Umbilical cord (tissue), 2 donors: ENCODE results near the gene MYOZ1. TPM values are rescaled to one million over a fixed set of nuclear protein-coding genes. Genes with fewer than 3 reads are reported as not detected.
"Not testable (repeated sequence)": the region's sequence is repeated elsewhere in the genome, so short reads cannot be mapped to it uniquely, and the experiment has no call there.

ENCODE experiments used
- DNase-seq: peaks from one replicate; pipeline ENCODE4 v3.0.0-alpha.2; 2015; ENCODE audit warnings: low spot score
- total RNA-seq: library from RNA; depleted of rRNA; stranded (reverse); fragments of >200 nt; gene quantifications from one replicate; pipeline ENCODE4 v1.2.3, GENCODE V29; 2014; ENCODE audit warnings: low replicate concordance; ENCODE audit not compliant: insufficient read depth

Gene MYOZ1
- total RNA-seq, 1 donor from 2014 or later, result 1.4 TPM

DNA sequence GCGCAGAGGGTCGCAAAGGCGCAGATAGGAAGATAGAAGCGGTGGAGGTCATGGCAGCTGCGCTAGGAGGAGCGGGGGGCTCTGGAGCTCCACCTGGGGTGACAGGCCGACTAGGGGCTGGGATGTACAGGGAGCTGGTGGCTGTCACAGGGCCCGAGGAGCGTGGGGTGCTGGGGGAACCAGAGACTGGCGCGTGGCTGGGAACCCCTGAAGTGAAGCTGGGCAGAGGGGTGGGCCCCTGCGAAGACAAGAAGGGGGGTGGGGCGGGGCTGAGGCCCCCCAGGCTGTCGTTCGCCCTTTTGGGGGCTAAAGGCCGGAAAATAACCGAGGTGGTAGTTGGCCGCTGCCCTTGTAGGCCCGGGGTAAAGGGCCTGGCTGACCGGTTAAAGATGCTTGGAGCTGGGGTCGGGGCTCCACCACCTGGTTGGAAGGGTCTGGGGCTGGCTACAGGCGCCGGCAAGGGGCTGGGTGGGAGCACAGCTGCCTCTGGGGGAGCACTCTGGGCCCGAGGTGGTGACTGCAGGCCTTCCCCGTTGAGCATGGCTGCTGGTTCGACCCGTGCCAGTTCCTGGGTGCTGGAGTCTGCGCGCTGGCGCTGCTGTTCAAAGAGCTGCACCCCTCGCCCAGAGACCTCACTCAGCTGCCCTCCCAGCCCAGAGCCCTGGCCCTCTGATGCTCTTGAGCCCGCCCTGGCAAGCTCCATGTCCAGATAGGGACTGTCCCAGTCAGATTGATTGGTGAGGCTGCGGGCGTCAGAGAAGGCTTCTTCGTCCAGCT lies 6.8 kb upstream of the MYOZ1 start:
- DNase-seq, result no peak

DNA sequence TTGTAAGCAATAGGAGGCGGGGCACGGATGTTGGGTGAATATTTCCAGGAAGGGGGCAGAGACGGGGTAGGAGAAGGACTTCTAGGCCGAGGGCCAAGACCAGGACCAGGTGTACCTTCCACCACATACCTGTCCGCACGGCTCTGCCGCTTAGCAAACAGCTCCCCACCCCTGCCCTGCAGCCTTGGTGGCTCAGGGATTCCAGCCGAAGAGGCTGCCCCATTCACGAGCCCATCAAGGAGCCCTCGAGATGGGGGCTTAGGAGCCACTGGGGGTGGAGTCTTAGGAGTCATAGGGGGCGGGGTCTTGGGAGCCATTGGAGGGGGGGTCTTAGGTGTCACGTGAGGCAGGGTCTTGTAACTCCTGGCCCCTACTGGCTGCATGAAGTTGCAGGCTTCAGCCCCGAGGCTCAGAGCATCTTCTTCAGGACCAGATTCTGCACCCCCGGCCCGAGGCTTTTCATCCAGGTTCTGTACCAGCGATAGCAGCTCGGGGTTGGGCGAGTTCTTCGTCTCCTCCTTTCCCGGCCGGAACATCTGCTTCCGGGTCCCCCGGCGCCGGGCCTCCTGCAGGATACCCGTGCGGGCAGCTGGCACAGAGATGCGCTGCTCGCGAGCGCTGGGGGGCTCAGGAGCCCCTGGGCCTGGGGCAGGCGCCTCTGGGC lies 6.1 kb upstream of the MYOZ1 start:
- DNase-seq, result peak; percentile 74

DNA sequence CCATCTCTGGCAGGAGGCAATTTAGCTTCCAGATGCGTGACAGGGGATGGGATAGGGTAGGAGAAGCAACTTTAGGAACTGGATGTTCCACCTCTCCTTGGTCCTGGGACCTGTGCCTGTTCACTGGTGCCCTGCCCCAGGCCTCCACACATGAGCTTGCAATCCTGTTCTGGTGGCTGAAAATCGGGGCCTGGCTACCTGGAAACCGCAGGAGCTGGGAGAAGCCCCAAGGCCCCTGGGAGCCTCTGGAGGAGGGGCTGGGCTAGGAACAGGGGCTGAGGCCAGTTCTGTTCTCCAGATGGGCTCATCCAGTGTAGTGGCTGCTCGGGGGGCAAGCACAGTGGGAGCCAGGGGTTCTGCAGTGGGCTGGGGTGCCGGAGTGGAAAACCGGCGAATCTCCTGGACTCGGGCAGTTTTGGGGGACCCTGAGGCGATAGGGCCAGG lies 5.3 kb upstream of the MYOZ1 start:
- no peak for DNase-seq

DNA sequence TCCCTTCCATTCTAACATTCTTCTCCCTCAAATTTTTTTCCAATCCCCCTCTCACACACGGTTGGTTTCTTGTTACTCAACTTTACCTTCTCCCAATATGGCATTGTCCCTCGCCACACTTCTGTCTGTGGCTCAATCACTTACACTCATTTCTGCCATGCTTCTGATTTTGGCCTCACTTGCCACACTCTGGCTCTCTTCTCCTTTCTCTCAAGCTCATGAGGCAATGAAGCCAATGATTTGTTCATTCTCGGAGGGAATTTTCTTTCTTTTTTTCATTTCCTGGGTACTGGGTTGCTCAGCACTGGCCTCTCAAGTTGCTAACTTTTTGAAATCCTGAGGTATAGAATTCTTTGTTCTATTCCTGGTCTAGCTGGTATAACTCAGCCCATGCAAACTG lies 4.0 kb upstream of the MYOZ1 start:
- no peak for DNase-seq

DNA sequence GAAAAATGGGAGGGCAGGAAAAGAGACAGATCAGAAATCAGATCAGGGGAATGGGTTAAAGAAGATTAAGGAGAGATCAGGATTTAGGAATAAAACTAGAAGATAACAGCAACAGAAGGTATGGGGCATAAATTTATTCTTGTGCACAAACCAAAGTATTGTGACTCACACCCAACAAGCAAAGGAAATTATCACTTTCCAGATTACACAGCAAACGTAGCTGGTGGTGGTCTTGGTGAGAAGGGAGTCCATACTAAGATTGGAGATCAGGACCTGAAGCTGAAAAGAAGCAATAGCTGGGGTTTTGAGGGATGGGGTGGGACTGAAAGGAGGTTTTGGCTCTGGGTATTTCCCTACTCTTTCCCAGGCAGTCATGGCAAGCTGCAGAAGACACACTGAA lies 3.5 kb upstream of the MYOZ1 start:
- DNase-seq, result no peak

DNA sequence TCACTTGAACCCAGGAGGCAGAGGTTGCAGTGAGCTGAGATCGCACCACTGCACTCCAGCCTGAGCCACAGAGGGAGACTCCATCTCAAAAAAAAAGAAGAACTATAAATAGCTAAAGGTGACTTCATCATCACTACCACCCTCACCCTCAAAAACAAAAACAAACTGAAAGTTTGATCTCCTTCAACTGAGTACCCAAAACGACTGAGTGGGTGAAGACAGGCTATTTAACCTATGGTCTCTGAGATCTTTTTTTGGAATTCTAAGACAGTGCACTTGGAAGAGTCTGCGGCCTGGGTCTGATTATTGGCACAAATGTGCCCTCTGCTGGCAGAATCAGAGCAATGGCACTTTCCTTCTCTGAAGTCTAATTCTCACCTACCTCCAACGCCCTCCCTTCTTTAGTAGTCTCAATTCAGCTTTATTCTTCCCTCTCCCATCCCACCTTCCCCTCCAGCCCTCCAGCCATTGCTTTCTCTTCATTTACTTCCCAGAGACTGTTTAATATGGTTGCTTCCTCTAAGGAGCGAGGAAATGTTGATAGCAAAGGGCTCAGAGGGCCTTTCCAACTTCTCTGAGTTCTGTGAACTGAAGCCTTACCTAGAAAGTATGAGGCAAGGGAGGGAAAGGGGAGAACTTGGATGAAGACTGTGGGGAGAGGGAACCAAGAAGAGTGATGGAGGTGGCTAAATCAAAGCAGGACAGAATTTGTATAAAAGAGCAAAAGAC lies 2.9 kb upstream of the MYOZ1 start:
- DNase-seq, result peak; percentile 71

DNA sequence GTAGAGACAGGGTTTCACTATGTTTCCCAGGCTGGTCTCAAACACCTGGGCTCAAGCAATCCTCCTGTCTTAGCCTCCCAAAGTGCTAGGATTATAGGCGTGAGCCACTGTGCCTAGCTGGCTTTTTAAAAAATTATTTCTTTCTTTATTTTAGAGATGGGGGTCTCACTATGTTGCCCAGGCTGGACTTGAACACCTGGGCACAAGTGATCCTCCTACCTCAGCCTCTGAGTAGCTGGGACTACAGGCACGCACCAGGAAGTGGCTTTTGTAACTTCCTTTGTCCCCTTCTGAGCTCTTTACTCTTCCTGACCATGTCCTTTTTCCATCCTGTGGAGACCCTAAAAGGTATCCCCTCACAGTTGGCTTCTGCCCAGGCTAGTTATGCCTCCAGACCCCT lies 2.1 kb upstream of the MYOZ1 start:
- no peak for DNase-seq

DNA sequence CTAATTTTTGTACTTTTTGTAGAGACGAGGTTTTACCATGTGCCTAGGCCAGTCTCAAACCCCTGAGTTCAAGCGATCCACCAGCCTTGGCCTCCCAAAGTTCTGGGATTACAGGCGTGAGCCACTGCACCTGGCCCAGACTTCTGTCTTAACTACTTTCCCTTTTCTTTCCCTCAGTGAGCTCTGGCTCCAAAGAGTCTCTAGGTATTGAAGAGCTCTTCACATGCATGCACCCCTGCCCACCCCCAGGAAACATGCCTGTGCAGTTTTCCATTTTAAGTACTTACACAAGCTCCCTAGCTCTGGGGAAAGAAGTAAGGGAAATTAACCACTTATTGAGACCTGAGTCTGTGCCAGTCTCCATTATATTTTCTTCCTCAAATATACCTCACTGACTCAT lies 2.0 kb downstream of the MYOZ1 start:
- no peak for DNase-seq

DNA sequence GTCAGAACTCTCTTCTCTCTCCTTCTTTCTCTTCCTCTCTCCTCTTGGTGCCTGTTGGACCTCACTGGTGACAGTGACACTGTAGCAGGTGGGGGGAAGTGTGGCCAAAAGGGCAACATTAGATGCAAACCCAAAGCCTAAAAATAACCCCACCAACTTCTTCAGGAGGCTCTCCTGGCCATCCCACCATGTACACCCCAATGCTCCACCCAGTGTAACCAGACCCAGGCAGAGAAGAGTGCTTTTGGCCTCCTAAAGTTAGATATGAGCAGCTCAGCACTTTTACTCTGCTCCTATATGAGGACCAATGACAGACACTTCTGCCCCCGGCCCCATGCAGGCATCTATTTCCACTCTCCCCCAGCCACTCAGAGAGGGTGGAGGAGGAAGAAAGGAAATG lies 5.5 kb downstream of the MYOZ1 start:
- DNase-seq, result no peak

DNA sequence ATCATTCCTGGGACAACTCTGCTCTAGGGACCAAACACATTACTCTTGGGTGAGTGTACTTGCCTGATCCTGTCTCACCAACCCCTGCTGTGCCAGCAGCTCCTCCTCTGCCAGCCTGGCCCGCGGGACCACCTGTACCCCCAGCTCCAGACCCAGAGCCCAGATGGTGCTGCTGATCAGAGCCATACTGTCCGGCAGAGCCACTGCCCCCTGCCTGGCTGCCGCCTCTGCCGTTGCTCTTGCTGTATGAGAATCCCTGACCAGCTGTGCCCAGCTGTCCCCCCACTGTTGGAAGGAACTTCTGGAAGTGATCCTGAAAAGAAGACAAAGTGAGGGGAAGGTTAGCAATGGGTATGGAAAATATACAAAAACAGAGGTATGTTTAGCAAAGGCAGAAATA lies 6.9 kb downstream of the MYOZ1 start:
- no peak for DNase-seq

DNA sequence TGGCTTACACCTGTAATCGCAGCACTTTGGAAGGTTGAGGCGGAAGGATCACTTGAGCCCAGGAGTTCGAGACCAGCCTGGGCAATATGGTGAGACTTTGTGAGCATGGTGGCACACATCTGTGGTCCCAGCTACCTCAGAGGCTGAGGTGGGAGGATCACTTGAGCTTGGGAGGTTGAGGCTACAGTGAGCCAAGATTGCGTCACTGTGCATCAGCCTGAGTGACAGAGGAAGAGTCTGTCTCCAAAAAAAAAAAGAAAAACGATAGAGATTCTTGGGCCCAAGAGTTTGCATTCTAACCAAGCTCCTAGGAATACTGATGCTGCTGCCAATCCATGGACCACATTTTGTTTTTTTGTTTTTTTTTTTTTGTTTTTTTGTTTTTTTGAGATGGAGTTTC lies 12.1 kb downstream of the MYOZ1 start:
- no peak for DNase-seq

DNA sequence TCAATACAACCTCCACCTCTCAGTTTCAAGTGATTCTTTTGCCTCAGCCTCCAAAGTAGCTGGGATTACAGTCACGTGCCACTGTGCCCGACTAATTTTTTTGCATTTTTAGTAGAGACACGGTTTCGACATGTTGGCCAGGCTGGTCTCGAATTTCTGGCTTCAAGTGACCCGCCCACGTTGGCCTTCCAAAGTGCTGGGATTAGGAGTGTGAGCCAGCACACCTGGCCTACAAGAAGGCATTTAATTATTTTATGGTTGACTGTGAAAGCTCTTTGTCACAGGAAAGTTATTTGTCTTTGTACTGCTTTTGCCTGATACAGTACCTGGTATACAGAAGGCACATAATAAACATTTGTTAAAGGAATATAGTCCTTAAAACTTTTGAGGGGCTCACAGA lies 12.9 kb downstream of the MYOZ1 start:
- no peak for DNase-seq

DNA sequence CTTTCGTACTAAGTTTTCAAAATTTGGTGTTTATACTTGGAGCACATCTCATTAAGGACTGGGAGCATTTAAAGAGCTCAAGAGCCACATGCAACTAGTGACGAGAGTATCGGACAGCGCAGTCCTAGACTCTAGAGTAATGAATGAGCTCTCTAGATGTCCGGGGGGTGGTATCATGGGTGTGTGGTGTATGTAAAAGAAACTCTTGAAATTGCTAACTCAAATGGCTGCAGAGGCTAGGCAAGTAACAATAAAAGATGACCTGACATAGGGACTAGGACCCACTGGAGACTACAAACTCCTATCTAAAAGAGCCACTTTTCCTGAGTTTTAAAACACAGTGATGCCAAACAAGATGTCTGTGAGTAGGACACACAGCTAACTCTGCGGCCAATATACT lies 14.0 kb downstream of the MYOZ1 start:
- DNase-seq, result no peak

DNA sequence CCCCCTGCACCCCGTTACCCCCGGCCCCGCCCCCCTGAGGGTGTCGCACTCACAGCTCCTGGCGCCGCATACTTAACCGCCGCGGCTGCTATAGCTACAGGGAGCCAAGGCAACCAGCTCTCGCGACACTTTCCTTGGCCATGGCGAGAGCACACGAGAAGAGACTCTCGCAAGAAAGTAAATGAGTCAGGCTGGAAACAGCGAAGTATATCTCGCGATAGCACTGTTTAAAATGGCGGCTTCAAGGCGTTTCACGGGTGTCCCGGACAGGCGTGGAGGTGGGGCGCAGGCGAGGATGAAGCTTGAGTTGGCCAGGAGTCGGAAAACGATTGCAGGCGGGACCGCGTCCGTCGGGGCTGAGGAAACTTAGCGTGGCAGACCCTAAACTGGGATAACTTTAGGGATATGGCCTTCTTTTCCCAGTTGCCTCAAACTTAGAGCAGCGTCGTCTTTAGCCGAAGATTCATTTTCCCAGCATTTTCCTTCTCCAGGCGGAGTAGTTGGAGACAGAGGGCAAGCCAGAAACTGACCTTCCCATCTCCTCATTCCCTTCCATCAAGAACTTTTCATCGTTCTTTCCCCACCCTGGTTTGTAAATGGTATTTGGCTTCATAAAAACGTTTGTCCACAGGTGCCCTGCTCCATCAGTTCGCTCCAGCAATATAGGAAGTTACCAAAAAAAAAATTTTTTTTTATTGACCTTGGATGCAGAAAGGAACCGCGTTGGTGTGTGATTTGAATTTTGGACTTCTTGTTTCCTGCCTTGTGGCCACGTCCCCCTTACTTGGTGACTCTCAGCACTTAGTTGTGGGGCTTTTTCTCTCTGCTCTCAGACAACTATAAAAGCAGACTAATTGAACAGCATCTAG lies 15.2 kb downstream of the MYOZ1 start:
- peak; percentile 99 for DNase-seq

DNA sequence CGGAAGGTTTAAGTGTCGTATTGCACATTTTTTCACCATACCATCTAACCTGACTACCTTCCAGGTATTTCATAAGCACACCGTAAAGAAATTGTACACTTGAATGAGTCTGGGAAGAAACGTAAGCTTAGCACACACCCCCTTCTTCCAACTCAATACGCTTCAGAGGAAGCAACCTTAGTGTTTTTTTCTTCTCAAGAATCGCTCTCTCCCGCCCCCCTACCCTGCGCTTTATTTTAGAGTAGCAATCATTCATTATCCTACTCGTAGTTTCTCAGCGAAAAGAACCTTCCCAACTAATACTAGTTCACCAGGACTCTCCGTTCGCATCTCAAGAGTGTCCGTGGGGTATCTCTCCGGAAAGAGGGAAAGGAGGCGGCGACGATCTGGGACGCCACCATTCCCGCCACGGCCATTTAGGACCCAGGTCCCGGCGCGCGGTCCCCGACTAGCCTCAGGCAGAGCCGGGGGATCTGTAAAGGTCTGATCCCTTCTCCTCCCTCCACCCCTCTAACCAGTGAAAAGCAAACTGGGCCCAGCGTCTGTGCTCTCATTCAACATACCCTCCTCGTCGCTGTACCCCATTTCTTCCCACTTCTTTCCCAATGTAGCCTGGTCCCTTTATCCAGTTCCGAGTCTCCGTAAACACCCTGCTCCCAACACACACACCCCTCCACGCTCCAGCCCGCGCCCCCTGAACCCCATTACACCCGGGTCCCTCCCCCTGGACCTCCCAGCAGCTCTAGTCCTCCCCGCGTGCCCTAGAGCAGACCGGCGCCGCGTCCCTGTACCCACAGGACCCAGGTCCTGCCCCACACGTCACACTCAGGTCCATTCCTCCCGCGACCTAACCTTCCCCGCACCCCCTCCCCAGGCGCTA lies 16.0 kb downstream of the MYOZ1 start:
- DNase-seq, result peak; percentile 45

DNA sequence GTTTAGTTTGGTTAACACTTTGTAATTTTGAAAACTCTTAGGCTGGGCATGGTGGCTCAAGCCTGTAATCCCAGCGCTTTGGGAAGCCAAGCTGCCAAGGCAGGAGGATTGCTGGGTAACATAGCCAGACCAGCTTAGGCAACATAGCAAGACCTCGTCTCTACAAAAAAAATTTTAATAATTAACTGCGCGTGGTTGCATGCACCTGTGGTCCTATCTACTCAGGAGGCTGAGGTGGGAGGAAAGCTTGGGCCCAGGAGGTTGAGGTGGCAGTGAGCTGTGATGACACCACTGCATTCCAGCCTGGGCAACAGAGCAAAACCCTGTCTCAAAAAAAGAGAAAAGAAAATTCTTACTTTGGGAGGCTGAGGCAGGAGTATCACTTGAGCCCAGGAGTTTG lies 18.2 kb downstream of the MYOZ1 start:
- DNase-seq, result no peak

DNA sequence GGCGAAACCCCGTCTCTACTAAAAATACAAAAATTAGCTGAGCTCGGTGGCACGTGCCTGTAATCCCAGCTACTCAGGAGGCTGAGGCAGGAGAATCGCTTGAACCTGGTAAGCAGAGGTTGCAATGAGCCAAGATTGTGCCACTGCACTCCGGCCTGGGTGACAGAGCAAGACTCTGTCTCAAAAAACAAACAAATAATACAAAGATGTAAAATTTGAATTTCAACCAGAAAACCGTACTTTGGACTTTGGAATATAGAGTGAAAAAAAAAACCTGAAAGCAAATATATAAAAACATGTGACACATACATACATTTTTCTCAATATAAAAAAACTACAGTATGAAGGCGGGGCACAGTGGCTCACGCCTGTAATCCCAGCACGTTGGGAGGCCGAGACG lies 20.3 kb downstream of the MYOZ1 start:
- DNase-seq, result not testable (repeated sequence)

DNA sequence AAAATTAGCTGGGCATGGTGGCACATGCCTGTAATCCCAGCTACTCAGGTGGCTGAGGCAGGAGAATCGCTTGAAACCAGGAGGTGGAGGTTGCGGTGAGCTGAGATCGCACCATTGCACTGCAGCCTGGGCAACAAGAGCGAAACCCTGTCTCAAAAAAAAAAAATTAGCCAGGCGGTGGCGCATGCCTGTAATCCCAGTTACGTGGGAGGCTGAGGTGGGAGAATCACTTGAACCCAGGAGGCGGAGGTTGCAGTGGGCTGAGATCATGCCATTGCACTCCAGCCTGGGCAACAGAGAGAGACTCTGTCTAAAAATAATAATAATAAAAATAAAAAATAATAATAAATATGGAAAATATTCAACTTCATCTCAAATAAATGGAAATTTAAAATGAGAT lies 24.1 kb downstream of the MYOZ1 start:
- DNase-seq, result not testable (repeated sequence)

DNA sequence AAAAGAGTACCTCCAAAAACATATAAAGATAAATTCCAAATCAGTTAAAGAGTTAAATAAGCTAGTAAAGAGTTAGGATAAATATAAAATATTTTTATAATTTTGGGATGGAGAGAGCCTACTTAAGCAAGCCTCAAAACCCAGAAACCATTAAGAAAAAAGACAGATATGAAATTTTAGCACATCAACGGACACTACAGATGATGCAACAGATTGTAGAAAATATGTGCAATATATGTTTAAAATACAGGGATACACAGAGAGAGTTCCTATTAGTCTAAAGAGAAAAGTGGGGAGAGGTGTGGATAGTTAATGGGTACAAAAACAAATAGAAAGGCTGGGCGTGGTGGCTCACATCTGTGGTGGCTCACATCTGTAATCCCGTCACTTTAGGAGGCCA lies 26.6 kb downstream of the MYOZ1 start:
- DNase-seq, result no peak

DNA sequence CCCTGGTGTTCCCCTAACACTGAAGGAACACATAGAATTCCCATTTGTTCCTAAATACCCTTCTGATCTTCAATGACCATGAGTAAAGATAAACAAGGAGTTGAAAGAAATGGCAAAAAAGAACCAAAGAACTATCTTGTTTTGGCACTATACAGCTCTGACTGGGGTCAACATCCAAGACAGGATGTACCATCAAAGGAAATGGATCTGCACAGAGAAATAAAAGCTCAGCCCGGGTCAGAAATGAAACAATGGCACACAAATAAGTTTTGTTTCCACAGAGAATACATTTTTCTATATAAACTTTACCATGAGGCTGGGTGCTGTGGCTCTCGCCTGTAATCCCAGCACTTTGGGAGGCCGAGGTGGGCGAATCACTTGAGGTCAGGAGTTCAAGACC lies 32.2 kb downstream of the MYOZ1 start:
- no peak for DNase-seq

DNA sequence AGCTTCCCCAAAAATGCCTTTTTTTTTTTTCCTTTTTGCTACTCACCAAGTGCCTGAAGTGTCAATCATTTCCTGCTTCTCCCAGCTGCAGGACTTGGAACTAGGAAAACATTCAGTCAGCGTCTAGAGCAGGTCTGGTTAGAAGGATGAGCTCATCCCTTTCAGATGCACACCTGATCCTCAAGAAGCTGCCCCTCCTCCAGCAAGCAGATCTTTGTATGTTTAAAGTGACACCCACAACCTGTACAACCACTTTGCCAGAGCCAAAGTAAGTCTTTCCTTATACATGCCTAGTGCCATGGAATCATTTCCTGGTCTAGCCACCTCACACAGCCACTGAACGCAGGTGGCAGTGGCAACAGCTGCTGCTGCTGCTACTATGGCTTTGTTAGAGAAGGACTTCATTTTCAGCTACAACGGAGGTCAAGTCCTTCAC lies 39.8 kb downstream of the MYOZ1 start:
- DNase-seq, result peak; percentile 44
